Kidney (tissue), 14 donors: Measurements from ENCODE around the gene GLIS1. TPM values are rescaled to one million over a fixed set of nuclear protein-coding genes. Genes with fewer than 3 reads are reported as not detected.

Source experiments
- DNase-seq, 5 donors: peaks; one replicate each; pipeline ENCODE4 v3.0.0-alpha.2; 2013 to 2020
- FAIRE-seq: peaks from 2 replicates; lab custom pipeline; 2012; peaks lifted over from hg19 to GRCh38; lab: Jason Lieb, UNC
- H3K27ac ChIP-seq, 2 donors: one replicate each; pipeline ENCODE4 v1.7.0; 2013; ENCODE audit warnings: low read depth in 2 of 2, low read length in 2 of 2, inconsistent platforms in 1 of 2
- H3K27me3 ChIP-seq: one replicate; pipeline ENCODE4 v1.7.1; 2013; ENCODE audit warnings: low read length, inconsistent platforms; ENCODE audit not compliant: control insufficient read depth, insufficient read depth
- H3K36me3 ChIP-seq, 3 donors: one replicate each; pipeline versions ENCODE4 v1.7.0 to v1.7.1; 2013; ENCODE audit warnings: low read length in 3 of 3, control low read depth in 1 of 3, inconsistent platforms in 1 of 3; ENCODE audit not compliant: insufficient read depth in 3 of 3, control insufficient read depth in 2 of 3
- H3K4me1 ChIP-seq, 3 donors: one replicate each; pipeline versions ENCODE4 v1.7.0 to v1.7.1; 2013; ENCODE audit warnings: low read length in 3 of 3, inconsistent platforms in 1 of 3, low read depth in 1 of 3; ENCODE audit not compliant: control insufficient read depth in 2 of 3, insufficient read depth in 2 of 3
- H3K4me3 ChIP-seq, 3 donors: one replicate each; pipeline versions ENCODE4 v1.7.0 to v1.8.1; 2013; ENCODE audit warnings: low read length in 3 of 3, control low read depth in 1 of 3, inconsistent platforms in 1 of 3
- H3K9ac ChIP-seq, 3 donors: one replicate each; pipeline versions ENCODE4 v1.7.0 to v1.7.1; 2013; ENCODE audit warnings: low read length in 3 of 3, control low read depth in 1 of 3, inconsistent platforms in 1 of 3
- H3K9me3 ChIP-seq, 3 donors: one replicate each; pipeline versions ENCODE4 v1.7.0 to v1.7.1; 2013; ENCODE audit warnings: low read length in 3 of 3, control low read depth in 1 of 3, inconsistent platforms in 1 of 3; ENCODE audit not compliant: control insufficient read depth in 2 of 3, insufficient read depth in 1 of 3
- CTCF ChIP-seq: IDR thresholded peaks from 3 replicates; pipeline ENCODE4 v1.5.1; 2012; ENCODE audit warnings: mild to moderate bottlenecking, moderate library complexity, borderline replicate concordance; ENCODE audit not compliant: insufficient read depth; ENCODE audit errors: extremely low read depth
- intact Hi-C: fragments of 100-400 bp; cut with DNase I; formaldehyde crosslinking; loops from one replicate; pipeline ENCODE4 v1.11.1; 2022
- polyA plus RNA-seq: library from polyadenylated mRNA; stranded (reverse); fragments of 350-450 nt; fragmentation: Illumina TruSeq; extraction: RNeasy Lipid Tissue Mini Kit (QIAGEN cat#74804); gene quantifications from one replicate; pipeline ENCODE4 v1.2.3, GENCODE V29; 2014; ENCODE audit warnings: low read depth, low replicate concordance; ENCODE audit not compliant: insufficient read depth
- total RNA-seq: library from RNA; stranded (reverse); fragmentation: NEBNext Ultra II Directional; extraction: Animal tissue kit (Norgen Biotek cat#: 25700); gene quantifications from one replicate; pipeline ENCODE4 v1.2.1, GENCODE V29; 2021
- donor health status: control.
- donor health status: control.
- donor health status: control.
- donor health status: control.
- donor health status: control.
- donor health status: DM: yes; HTN: yes; CAD: no.
- donor health status: Normal renal cell carcinoma (clear cell type).

GLIS1 gene
- total and polyA plus RNA-seq, 2 donors from 2014 or later, result 3.3 to 3.7 TPM

- intact Hi-C loops, result loop anchor here (5.0 kb wide), 1 partner anchor 197 kb away; no protein-coding TSS in a partner anchor
- H3K4me3 ChIP-seq, result no peak overlapping the region
- no peak for TF ChIP-seq CTCF
- H3K9me3 ChIP-seq, result no peaks in the 10 kb centered on the region
- FAIRE-seq (no peak), DNase-seq (no peak)
- H3K4me1 ChIP-seq, result peaks cover 0 to 3% (median 3%) of the 10 kb centered on the region in 3 donors
- H3K27ac ChIP-seq, result no peak overlapping the region
- no peak overlapping the region for H3K9ac ChIP-seq
- H3K36me3 ChIP-seq, result no peaks in the 10 kb centered on the region
- no peaks in the 10 kb centered on the region for H3K27me3 ChIP-seq
These were observed 54.2 kb downstream of the GLIS1 start for GRCh38 chr1:53684741-53685140.

GRCh38 chr1:53683986-53684740, 54.8 kb downstream of the GLIS1 start:
- intact Hi-C loops, result loop anchor here (5.0 kb wide), 1 partner anchor 197 kb away; no protein-coding TSS in a partner anchor
- no peak overlapping the region for H3K4me3 ChIP-seq
- DNase-seq, result no peak
- no peak for TF ChIP-seq CTCF
- no peaks in the 10 kb centered on the region for H3K9me3 ChIP-seq
- H3K27me3 ChIP-seq, result no peaks in the 10 kb centered on the region
- H3K9ac ChIP-seq, result no peak overlapping the region
- H3K27ac ChIP-seq, result no peak overlapping the region
- H3K36me3 ChIP-seq, result no peaks in the 10 kb centered on the region
- peaks cover 0 to 3% (median 3%) of the 10 kb centered on the region in 3 donors for H3K4me1 ChIP-seq
- FAIRE-seq, result no peak

- peaks cover 0 to 3% (median 3%) of the 10 kb centered on the region in 3 donors for H3K4me1 ChIP-seq
- intact Hi-C loops, result loop anchor here (5.0 kb wide), 1 partner anchor 196 kb away; no protein-coding TSS in a partner anchor
- no peak overlapping the region for H3K4me3 ChIP-seq
- no peak for FAIRE-seq
- H3K9me3 ChIP-seq, result no peaks in the 10 kb centered on the region
- no peaks in the 10 kb centered on the region for H3K36me3 ChIP-seq
- no peaks in the 10 kb centered on the region for H3K27me3 ChIP-seq
- no peak for DNase-seq
- no peak for TF ChIP-seq CTCF
- H3K9ac ChIP-seq, result no peak overlapping the region
- no peak overlapping the region for H3K27ac ChIP-seq
These were observed 56.1 kb downstream of the GLIS1 start for GRCh38 chr1:53682881-53683280.
